VCaP (cell line): Measurements from ENCODE around the gene TBC1D8.
A peak's percentile ranks its signal among the peaks of the same experiment; 100 is the strongest.

ENCODE experiments used
- H3K27ac ChIP-seq: fragments of 450-650 bp; 2 replicates; pipeline ENCODE4 v1.5.1; 2017
- TF ChIP-seq, protein P1 (sequence below): fragments of 450-650 bp; conservative IDR thresholded peaks from 2 replicates; pipeline ENCODE4 v1.5.1; 2017; ENCODE audit warnings: mild to moderate bottlenecking, moderate library complexity

TBC1D8 gene

DNA sequence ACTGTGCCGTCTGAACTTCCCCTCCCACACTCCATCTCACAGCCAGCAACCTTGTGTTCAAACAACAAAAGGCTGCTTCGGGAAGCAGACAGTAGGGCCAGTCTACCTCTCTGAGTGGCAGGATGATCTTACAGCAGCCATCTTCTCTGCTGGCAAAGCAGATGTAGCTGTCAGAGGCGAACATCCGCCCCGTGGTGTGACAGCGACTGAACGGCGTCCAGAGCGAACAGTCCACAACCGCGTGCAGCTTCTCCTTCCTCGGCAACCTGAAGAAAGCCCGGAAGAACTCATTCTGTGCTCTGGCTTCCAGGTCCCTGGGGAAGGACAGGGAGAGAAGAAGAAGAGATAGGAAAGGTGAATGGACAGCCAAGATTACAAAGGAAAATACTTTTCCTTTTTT lies 111.1 kb downstream of the TBC1D8 start:
- H3K27ac ChIP-seq = no peak overlapping the region
- TF ChIP-seq, protein P1, sequence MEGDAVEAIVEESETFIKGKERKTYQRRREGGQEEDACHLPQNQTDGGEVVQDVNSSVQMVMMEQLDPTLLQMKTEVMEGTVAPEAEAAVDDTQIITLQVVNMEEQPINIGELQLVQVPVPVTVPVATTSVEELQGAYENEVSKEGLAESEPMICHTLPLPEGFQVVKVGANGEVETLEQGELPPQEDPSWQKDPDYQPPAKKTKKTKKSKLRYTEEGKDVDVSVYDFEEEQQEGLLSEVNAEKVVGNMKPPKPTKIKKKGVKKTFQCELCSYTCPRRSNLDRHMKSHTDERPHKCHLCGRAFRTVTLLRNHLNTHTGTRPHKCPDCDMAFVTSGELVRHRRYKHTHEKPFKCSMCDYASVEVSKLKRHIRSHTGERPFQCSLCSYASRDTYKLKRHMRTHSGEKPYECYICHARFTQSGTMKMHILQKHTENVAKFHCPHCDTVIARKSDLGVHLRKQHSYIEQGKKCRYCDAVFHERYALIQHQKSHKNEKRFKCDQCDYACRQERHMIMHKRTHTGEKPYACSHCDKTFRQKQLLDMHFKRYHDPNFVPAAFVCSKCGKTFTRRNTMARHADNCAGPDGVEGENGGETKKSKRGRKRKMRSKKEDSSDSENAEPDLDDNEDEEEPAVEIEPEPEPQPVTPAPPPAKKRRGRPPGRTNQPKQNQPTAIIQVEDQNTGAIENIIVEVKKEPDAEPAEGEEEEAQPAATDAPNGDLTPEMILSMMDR = no peak

DNA sequence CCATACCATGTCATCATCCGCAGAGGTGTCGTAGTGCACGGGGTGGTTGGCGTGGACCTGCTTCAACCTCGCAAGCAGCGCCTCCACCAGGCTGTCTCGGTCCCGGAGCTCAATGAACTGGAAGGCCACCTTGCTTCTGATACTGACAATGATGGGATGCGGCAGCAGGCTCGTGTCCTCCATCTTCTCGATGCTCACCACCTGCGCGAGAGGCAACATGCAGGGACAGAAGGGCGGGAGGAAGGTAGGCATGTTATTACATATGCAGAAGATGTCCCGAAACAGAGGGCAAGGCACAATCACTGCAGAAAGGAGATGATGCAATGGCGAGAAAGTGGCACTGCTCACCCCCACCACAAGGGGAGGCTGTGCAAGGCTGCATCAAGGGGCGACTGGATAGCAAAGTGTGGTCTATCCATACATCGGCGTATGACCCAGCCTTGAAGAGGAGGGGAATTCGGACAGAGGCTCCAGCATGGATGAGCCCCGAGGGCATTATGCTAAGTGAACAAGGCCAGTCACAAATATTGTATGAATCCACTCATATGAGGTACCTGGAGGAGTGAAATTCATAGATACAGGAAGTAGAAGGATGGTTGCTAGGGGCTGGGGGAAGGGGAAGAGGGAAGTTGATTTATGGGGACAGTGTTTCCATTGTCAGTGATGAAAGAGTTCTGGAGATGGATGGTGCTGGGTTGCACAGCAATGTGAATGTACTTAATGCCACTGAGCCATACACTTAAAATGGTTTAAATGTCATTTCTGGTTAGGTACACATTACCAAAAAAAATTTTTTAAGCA lies 112.5 kb downstream of the TBC1D8 start:
- H3K27ac ChIP-seq = 0 out of 2 replicates have a peak overlapping the region, but pooled peaks have one; percentile 8
- TF ChIP-seq, protein P1 = peak; percentile 70

DNA sequence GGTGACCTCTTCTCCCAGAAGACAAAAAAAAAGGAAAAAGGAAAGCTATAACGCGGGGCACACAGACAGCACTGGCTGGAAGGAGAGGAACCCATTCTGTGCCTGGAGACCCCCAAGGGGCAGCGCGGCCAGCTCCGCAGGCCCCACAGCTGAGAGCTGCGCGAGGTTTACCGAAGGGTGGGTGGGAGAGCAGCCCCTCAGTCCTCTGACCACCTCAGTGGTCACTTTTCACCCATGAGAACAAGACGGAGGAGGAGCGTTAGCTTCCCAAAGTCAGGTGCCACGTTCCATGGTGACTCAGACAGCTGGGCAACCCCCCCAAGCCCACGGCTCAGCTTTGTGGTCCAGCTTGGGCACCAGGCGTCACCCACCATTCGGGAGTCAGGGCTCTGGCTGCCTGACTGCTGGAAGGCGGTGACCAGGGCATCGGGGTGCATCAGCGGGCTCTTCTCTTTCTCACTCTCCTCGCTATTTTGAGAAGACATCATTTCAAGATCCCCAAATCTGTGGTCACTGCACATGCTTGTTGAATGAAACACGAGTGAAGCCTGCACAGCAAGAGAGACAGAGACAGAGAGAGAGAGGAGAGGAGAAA lies 113.9 kb downstream of the TBC1D8 start:
- peak overlapping the region; percentile 36 for H3K27ac ChIP-seq

DNA sequence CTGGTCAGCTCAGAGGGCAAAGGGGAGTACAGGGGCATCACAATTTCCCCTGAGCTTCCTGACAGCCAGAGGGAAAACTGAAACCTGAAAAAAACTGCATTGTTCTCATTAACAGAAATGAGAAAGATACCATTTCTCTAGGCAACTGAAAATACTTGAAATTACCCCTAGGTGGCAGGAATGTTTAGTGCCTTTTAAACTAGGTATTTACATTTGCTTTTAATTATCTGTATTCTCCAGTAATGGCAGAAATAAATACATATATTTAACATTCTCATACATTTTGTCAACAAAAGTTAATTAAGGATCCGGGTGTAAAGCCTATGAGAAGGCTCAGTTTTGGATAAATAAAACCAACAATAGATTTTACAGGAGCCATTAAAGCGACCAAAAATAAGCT lies 114.6 kb downstream of the TBC1D8 start:
- H3K27ac ChIP-seq = peak overlapping the region; percentile 36
- TF ChIP-seq, protein P1 = peak; percentile 83

More for the DNA sequence above, 113.9 kb downstream of the TBC1D8 start:
- TF ChIP-seq, protein P1 = no peak

DNA sequence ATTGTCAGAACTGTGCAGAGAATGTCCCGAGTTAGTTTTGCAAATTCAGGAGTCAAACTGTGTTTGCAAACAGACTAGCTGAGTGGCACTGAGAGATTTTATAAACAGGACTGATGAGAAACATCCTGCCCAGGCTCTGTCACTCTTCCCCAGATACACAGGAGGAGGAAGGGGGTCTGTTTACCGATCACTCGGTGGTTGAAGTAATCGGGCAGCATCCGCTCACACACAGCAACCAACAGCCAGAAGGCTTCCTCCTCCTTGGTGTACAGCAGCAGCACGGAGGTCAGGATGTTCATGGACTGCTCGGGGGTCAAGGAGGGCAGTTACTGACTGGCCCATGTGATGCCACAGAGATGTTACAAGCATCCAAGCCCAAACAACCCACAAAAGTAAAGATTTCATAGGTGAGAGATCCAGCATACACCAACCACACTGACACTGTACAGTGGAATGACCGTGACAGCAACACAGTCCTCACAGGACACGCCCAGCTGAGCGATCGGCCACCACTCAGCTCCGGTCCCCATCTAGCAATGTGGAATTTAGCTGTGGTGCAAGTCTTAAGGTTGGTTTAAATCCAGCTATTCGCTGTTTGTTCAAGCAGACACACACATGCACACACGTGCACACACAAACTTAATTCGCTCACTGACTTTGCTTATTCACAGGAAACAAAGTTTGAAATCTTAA lies 119.0 kb downstream of the TBC1D8 start:
- H3K27ac ChIP-seq = no peak overlapping the region
- TF ChIP-seq, protein P1 = no peak

DNA sequence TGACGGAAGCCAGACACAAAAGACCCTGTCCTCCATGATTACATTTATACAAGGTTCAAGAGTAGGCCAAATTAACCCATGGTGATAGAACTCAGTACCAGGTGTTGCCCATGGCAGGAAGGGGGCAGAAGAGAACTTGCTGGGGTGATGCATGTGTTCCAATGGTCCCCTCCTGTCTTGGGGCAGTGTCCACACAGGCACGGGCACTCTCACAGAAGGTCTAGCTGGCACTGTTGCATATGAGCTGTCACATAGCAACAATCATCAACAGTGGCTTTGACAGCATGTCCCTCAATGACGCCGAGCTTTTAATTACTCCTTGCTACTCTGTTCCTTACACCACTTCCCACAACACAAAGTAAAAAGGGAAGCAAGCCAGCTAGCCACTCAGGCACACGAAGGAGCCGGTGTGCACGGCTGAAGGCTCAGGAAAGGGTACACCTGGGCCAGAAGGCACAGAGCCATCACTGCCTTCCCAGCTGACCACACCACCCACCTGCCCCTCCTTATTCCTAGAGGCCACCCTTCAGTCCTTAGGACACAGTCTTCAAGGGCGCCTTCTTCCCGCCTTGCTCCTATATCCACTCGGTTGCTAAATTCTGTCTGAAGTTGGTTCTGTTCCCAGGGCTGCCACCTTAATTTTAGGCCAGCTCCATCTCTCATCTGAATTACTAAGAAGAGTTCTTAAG lies 120.2 kb downstream of the TBC1D8 start:
- TF ChIP-seq, protein P1 = no peak
- no peak overlapping the region for H3K27ac ChIP-seq

DNA sequence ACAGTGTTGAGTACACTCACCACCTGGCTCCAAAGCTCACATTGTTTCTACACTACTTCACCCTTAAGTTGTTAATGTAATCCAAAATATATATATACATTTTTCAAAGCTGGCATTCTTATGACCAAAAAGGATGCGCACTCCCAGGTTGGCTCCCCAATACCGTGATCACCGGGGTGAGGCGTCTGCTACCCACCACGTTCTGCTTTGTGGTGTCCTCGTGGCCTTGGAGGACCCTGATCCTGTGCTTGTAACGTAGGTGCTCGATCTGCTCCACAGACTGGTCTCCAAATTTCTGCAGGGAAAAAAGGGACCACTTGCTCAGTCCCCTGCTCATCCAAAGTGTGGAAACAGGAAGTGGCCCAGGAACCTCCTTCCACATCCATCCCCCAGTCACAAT lies 123.3 kb downstream of the TBC1D8 start:
- peak overlapping the region; percentile 90 for H3K27ac ChIP-seq
- TF ChIP-seq, protein P1 = no peak
